BE2C (cell line): ENCODE measurements around the gene ALK.

Experiments
- DNase-seq: peaks from one replicate; pipeline ENCODE4 v3.0.0-alpha.2; 2020
- H3K27me3 ChIP-seq: fragments of 250-450 bp; sonication (Bioruptor Pico); 2 replicates; pipeline ENCODE4 v1.5.1; 2020; ENCODE audit warnings: mild to moderate bottlenecking
- H3K36me3 ChIP-seq: fragments of 250-450 bp; sonication (Bioruptor Pico); 2 replicates; pipeline ENCODE4 v1.5.1; 2020; ENCODE audit warnings: mild to moderate bottlenecking
- H3K4me1 ChIP-seq: fragments of 250-450 bp; sonication (Bioruptor Pico); 2 replicates; pipeline ENCODE4 v1.5.1; 2020
- H3K4me3 ChIP-seq: 2 replicates; pipeline ENCODE4 v1.5.1; 2011; ENCODE audit warnings: low read depth, low read length
- H3K9me3 ChIP-seq: fragments of 250-450 bp; sonication (Bioruptor Pico); 2 replicates; pipeline ENCODE4 v1.5.1; 2020
- TF ChIP-seq, protein P1 (sequence below): IDR thresholded peaks from 2 replicates; pipeline ENCODE4 v1.5.1; 2012; ENCODE audit warnings: mild to moderate bottlenecking, low read depth, low read length

ALK gene

DNA sequence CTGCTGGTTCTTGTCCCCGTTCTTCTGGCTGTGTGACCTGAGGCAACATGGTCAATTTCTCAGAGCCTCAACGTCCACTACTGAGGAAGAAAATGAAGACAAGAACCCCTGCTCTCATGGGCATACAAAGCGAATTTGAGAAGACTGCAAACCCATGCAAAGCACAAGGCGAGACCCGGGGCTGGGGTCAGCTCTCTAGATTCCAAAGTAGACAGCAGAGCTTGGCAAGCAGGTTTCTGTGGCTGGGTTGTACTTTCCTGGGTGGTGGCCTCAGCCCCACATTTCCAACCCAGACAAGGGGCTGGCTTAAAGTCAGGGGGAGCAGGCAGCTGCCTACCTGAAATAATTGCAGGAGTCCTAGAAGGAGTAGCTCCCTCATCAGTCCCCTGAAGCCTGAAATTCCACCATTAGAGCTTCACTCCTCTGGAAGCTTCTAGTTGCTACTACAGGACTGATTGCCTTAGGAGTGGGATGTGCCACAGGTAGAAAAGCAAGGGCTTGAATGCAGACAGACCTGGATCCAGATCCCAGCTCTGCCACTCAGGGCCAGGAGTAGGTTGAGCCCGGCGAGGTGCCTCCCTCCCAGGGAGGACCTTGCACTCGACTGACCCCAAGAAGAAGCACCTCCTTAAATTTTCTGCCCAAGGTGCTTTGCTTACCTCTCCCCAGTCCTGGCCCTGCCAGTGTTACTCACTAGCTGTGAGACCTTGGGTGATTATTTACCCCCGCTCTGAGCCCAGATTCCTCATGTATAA lies 678.6 kb downstream of the ALK start:
- no peak for DNase-seq
- TF ChIP-seq, protein P1, sequence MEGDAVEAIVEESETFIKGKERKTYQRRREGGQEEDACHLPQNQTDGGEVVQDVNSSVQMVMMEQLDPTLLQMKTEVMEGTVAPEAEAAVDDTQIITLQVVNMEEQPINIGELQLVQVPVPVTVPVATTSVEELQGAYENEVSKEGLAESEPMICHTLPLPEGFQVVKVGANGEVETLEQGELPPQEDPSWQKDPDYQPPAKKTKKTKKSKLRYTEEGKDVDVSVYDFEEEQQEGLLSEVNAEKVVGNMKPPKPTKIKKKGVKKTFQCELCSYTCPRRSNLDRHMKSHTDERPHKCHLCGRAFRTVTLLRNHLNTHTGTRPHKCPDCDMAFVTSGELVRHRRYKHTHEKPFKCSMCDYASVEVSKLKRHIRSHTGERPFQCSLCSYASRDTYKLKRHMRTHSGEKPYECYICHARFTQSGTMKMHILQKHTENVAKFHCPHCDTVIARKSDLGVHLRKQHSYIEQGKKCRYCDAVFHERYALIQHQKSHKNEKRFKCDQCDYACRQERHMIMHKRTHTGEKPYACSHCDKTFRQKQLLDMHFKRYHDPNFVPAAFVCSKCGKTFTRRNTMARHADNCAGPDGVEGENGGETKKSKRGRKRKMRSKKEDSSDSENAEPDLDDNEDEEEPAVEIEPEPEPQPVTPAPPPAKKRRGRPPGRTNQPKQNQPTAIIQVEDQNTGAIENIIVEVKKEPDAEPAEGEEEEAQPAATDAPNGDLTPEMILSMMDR = no peak
- H3K27me3 ChIP-seq = no peaks in the 10 kb centered on the region
- no peaks in the 10 kb centered on the region for H3K36me3 ChIP-seq
- H3K4me3 ChIP-seq = no peak overlapping the region
- peaks cover 9% of the 10 kb centered on the region for H3K4me1 ChIP-seq
- no peaks in the 10 kb centered on the region for H3K9me3 ChIP-seq

DNA sequence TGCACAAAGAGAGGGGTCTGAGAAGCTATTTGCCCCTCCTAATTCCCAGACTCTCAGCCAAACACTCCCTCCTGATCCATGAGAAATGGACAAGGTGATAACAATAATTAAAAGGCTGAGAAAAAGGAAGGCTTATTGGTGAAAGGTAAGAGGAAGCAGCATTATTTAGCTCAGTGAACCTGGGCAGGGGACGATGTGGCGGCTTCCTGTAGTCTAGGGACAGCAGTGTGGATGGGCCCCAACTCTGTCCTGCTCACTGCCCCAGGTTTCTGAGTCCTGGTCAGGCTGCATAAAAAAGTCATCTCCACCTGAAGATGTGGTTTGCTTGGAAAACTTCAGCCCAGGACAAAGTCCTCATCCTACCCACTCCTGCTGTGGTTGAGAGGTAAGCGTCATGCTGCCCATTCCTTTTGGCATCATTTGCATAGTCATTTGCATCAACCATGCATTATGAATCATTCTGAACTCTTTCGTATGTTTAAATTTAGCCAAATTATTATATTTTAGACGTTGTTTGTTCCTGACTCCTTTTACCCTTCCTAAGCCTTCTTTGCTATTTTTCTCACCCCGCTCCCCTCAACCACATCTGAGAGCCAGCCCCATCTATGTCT lies 679.3 kb downstream of the ALK start:
- no peaks in the 10 kb centered on the region for H3K36me3 ChIP-seq
- TF ChIP-seq, protein P1 = no peak
- H3K4me1 ChIP-seq = peaks cover 9% of the 10 kb centered on the region
- no peaks in the 10 kb centered on the region for H3K9me3 ChIP-seq
- no peak for DNase-seq
- no peak overlapping the region for H3K4me3 ChIP-seq
- no peaks in the 10 kb centered on the region for H3K27me3 ChIP-seq

DNA sequence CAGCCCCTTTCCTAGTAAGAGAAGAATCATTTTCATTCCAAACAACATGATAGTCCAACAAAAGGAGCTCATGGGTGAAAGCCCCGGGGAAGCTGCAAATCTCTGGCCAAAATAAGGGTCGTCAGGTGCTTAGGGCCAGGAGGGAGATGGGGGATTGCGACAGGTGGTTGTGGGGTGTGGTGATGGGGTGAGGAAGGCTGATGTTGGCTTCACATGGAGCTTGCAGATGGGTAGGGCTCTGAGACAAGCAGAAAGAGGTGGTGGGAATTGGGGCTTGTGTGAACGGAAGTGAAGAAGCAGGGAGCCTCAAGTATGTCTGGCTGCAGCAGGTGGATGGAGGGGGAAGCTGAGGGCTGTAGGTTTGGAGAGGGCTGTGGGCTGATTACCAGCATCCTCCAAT lies 680.0 kb downstream of the ALK start:
- no peaks in the 10 kb centered on the region for H3K36me3 ChIP-seq
- TF ChIP-seq, protein P1 = no peak
- H3K4me1 ChIP-seq = peaks cover 9% of the 10 kb centered on the region
- no peaks in the 10 kb centered on the region for H3K9me3 ChIP-seq
- no peak overlapping the region for H3K4me3 ChIP-seq
- DNase-seq = no peak
- H3K27me3 ChIP-seq = no peaks in the 10 kb centered on the region

DNA sequence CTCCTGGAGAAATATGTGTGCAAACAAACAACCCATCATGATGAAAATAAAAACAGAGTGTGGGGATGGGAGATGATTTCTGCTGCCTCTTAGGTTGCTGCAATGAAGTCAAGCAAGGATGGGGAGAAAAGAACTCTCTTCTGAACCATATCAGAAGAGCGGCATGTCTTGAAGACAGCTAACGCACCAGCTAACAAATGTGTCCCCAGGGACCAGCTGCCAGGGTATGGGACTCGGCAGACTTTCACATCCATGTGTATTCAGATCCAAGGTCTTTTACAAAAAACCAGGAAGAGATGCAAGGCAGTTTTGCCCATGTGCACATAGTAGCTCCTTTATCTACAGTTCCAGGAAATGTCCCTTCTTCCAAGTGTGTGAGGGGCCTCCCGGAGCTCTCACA lies 680.8 kb downstream of the ALK start:
- Histone ChIP-seq H3K4me1 (peaks cover 9% of the 10 kb centered on the region), H3K4me3 (no peak overlapping the region), H3K9me3 (no peaks in the 10 kb centered on the region), H3K36me3 (no peaks in the 10 kb centered on the region), H3K27me3 (no peaks in the 10 kb centered on the region)
- no peak for DNase-seq
- TF ChIP-seq, protein P1 = no peak

DNA sequence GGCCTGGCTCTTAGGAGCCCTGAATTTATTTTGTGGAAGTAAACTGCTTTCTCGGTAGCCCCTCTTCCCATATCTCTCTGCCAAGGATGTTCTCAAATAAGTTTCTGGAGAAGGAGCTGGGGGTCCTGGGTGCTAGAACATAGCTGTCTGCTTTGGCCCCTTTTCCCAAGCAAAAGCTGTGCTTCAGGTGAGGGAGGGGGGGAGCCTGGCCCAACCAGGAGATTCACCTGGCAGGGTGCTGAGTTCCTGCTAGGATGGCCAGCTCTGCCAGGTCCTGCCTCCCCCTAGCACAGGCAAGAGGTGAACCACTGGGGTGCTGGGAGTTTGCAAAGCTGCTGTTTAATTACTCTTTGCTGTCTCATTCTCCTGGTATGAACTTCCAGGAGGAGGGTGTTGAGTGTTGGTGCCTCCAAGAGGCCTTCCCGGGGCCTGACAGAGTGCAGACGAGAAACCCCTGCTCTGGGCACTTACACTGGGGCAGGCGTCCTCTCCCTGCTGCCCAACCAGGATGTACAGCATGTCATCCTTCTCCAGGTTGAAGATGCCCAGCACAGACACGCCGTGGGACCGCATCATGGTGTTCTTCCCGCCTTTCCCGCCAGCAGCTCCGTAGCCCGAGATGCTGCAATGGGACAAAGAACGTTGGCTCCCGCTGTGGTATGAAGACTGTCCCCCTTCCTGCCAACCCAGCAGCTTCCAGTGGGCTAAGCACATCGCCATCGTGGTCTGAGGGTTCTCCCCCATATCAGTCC lies 682.0 kb downstream of the ALK start:
- Histone ChIP-seq H3K9me3 (no peaks in the 10 kb centered on the region), H3K4me3 (no peak overlapping the region), H3K4me1 (peaks cover 9% of the 10 kb centered on the region), H3K27me3 (no peaks in the 10 kb centered on the region), H3K36me3 (no peaks in the 10 kb centered on the region)
- peak; percentile 1 for DNase-seq
- TF ChIP-seq, protein P1 = no peak
